Stimulated activated CD4-positive, alpha-beta T cell treated with anti-CD3 and anti-CD28 coated beads, Interleukin-1b, Interleukin-23, amount 100 ng/mL, for 24 hours (primary cell): Measurements from ENCODE around the gene IRF5.
"Not testable (repeated sequence)": the region's sequence is repeated elsewhere in the genome, so short reads cannot be mapped to it uniquely, and the experiment has no call there.

Experiments
- DNase-seq, 4 experiments: peaks; one replicate each; pipeline ENCODE4 v3.0.0-alpha.2; 2020; ENCODE audit warnings: low read depth in 4 of 4, low spot score in 1 of 4

The IRF5 gene

DNA sequence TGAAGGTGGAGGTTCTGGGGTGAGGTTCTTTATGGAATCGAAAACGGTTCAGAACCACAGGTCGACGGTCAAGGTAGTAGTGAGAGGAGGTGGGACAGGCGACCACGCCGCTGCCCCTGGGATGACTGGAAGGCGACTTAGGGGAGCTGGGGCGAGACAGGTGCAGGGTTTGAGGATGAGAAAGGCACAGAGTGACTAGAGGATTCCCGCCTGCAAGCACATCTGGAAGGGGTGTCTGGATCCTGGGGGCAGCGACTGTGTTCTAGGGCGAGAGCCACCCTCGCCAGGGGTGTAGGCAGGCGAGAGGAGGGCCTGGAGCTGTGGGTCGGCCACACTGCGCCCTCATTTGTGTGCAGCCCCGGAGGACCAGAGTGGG is 468 bp upstream of the IRF5 start:
- DNase-seq = no peak

DNA sequence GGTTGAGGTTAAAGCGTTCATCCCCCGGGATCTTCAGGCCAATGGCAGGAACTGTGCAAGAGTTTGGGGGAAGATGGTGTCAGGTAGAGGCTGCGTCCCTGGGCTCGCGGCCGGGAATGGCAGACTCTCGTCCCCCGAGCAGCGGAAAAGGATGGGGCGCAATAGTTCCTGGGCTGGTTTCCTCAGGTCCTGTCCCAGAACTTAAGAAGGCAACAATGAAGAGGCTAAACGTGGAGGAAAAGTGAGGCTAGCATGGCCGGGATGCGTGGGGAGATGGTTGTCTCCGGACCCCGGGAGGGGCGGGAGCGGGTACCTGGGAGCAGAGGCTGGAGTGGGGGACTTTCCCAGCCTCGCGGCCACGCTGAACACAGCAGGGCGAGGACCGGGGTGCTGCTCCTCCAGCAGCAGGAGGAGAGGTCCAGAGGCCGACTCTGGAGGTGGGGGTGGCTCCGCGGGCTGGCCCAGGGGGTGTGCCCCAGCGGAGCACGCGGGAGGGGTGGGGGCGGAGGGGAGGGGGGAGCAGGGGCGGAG is 882 bp downstream of the IRF5 start:
- no peak for DNase-seq

DNA sequence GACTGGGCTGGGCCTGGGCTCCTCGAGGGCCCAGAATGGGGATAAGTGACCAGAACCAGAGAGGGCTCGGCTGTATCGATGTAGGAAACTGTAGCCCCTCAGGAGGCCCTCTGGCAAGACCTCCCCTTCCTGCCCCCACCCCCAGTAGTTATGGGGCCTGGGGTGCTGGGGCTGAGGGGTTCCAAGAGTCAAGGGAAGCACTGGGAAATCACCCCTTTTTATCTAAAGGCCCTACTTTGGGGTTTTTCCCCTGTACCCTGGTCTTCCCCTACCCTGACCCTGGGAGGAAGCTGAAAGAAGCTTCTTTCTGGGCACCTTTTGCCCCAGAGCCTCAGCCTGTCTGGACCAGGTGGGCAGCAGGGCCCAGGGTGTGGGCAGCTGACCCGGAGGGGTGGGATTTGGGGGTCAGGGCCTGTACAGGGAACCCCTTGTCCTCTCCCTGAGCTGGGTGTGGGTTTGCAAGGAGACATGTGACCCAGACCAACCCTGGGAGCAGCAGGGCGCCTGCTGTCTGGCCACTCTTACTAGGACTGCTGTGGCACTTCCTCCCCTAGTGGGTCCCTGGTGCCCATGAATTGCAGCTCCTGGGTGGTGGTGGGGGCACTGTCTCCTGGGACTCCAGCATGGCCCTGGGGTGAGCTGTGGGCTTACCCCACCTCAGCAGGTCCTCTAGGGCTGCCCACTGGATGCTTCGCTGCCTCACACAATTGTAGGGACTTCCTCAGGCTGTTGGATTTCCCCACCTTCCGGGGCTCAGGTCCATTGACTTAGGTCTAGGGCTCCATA is 1.5 kb downstream of the IRF5 start:
- DNase-seq = no peak

DNA sequence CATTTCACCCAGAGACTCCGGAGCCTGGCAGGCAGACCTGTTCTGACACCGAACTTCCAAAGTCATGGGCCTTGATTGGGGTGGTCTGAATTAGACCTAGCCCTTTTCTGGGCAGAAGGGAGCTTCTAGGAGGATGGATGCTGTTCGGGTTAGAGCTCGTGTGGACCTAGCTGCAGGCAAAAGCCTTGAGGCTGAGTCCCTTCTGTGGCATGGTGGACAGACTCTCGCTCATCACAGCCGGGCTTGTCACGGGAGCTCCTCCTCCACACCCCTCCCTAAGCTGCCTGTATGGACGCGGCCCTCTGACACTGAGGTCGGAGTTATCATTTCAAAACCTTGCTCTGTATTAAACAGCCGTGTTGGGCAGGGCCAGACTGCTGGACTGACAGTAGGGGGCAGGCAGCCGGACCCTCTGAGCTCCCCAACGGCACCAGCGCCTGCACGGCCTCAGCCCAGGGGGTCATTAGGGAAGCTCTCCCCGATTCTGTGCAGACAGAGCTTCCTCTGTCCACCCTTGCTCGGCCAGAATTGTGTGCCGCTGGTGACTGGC is 2.2 kb downstream of the IRF5 start:
- DNase-seq = no peak

DNA sequence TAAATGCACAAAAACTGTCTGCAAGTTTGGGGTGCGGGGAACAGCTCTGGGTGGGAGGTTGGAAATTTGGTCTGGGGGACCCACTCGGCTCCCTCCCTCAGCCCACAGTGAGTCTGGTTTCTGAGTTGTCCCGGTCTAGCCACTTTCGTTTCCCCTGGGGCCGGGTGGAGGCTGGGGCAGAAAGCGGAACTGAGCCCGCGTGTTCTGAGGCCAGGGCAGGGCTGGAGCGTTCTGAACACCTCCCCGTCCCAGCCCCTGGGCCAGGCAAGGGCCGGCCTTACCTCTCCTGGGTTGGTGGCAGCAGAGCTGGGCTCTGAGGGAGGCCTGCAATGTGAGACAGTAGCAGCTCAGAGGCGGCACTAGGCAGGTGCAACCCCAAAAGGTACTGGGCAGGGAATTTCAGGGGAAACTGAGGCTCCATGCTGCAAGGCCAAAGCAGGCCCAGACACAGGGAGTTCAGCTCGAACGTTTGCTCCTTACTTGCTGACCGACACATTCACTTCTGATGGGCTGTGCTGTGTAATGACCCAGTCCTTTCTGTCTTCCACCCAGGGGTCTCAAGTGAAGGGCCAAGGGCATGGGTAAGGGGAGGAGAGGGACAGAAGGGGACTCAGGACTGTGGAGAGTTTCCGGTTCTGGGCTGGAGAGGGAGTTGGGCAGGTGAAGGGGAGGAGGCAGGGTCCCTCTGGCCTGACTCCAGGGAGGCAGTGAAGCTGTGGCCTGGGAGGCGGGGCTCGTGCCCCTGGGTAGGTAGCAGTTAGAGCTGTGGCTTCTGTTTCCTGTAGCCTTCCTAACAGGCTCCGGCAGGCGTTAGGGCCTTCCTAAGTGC is 3.0 kb downstream of the IRF5 start:
- no peak for DNase-seq

DNA sequence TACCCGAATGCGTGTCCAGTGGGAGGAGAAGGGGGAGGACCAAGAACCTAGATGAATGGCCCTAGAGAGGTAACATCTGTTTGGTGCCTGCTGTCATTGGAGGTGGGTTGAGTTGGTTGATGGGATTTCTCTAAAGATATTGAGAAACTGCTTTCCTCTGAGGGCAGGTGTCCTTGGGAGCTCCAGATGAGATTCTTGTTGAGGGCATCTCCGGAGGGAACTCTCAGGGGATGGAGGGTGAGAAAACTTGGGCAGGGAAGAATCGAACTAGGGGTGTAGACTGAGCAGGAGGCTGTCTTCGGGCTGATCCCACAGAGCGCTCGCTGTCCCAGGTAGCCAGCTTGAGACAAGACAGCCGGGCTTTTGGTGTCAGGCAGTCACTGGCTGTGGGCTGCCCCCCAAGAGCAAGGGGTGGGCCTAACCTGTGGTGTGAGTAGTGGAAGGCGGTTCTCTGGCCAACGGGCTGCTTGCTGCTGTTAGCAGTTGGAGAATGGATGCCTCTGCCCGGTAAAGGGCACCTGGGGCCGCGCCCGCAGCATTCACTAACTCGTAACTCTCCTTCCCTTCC is 3.7 kb downstream of the IRF5 start:
- no peak for DNase-seq

DNA sequence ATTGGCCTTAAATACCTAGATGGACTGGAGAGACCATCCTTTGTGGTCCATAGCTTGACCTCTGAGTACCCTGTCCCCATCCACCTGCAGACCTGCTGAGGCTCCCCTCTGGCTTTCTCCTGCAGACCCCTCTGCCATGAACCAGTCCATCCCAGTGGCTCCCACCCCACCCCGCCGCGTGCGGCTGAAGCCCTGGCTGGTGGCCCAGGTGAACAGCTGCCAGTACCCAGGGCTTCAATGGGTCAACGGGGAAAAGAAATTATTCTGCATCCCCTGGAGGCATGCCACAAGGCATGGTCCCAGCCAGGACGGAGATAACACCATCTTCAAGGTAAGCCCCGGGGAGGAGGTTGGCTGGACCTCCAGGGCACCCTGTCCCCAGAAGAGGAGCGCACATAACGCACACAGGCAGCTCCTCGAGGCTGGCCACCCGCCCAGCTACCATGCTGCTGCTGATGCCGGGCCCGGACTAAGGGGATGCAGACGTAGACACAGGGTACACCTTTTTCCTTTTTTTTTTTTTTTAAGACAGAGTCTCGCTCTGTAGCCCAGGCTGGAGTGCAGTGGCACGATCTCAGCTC is 4.3 kb downstream of the IRF5 start:
- DNase-seq = no peak

DNA sequence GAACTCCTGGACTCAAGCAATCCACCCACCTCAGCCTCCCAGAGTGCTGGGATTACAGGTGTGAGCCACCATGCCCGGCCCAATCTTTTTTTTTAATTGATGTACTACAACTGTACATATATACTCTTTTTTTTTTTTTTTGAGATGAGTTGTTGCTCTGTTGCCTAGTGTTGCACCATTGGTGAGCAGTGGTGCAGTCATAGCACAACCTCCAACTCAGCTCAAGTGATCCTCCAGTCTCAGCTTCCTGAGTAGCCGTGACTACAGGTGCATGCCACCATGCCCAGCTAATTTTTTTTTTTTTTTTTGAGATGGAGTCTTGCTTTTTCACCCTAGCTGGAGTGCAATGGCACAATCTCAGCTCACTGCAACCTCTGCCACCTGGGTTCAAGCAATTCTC is 5.5 kb downstream of the IRF5 start:
- DNase-seq = not testable (repeated sequence)

DNA sequence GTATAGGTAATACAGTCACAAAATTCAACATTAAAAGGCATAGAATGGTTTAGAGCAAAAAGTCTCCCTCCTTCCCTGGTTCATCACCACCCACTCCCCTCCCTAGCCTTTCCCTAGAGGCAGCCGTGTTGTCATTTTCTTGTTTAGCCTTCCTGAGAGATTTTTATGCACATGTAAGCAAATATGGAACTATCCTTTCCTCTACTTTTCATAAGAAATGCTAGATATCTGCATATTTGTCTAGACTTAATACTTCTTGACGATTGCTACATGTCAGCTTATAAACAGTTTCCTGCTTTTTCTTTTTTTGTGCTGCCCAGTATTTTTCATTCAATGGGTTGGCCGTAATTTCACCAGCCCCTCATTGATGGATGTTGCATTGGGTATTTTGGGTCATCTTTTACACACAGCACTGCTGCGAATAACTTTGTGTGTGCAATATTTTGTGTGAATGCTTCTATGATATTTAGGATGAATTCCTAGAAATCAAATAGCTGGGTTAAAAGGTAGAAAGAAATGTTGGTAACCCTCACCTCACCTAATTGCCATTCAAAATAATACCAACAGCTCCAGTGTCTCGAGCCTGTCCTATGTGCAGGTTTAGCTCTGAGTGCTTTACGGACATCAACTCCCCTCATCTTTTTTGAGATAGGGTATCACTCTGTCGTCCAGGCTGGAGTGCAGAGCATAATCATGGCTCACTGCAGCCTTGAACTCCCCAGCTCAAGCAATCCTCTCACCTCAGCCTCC is 6.9 kb downstream of the IRF5 start:
- no peak for DNase-seq

DNA sequence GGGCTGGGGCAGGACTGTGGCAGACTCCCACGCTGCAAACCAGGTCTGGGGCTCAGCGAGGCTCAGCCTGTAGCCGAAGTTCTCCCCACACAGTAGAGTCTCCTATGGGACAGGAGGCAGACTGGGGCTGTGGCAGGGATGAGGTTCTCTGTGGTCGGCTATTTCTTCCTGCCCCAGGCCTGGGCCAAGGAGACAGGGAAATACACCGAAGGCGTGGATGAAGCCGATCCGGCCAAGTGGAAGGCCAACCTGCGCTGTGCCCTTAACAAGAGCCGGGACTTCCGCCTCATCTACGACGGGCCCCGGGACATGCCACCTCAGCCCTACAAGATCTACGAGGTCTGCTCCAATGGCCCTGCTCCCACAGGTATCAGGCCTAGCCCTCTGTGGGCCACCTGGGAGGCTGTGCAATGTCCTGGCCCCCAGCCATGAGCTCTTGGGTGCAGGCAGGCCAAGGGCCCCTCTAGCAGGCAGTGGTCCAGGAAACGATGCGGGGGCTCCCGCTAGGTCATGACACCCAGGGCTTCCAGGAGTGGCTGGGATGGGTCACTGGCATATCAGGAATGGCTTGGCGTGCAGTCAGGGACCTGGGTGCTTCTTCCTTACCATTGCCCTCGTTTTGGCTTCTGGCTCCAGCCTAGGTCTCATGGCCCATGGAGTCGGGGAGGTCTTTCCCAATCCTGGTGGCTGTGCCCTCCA is 8.1 kb downstream of the IRF5 start:
- no peak for DNase-seq

DNA sequence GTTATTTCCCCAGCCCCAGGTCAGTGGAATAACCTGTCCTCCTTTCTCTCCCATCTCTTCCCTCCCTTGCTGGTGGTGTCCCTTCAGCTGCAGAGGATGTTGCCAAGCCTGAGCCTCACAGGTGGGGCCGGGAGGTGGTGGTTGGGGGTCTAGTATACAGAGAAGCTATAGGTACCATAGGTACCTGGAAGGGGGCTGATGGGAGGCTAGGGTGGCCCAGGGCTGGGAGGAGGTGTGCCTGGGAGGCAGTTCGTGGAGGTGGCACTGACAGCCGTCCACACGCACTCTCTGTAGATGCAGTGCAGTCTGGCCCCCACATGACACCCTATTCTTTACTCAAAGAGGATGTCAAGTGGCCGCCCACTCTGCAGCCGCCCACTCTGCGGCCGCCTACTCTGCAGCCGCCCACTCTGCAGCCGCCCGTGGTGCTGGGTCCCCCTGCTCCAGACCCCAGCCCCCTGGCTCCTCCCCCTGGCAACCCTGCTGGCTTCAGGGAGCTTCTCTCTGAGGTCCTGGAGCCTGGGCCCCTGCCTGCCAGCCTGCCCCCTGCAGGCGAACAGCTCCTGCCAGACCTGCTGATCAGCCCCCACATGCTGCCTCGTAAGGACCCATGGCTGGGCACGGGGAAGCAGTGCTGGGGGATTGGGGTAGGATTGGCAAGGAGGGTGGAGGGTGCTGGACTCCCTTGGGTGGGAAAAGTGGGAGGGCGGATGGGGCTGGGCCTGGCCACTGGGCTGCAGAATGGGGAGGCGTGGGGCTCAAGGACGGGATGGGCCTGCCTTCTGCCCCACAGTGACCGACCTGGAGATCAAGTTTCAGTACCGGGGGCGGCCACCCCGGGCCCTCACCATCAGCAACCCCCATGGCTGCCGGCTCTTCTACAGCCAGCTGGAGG is 9.5 kb downstream of the IRF5 start:
- DNase-seq = no peak

DNA sequence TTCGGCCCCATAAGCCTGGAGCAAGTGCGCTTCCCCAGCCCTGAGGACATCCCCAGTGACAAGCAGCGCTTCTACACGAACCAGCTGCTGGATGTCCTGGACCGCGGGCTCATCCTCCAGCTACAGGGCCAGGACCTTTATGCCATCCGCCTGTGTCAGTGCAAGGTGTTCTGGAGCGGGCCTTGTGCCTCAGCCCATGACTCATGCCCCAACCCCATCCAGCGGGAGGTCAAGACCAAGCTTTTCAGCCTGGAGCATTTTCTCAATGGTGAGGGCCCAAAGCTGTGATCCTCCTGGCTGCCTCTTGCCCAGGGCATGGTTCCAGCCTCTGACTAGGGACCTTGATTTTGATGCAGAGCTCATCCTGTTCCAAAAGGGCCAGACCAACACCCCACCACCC is 10.1 kb downstream of the IRF5 start:
- no peak for DNase-seq

DNA sequence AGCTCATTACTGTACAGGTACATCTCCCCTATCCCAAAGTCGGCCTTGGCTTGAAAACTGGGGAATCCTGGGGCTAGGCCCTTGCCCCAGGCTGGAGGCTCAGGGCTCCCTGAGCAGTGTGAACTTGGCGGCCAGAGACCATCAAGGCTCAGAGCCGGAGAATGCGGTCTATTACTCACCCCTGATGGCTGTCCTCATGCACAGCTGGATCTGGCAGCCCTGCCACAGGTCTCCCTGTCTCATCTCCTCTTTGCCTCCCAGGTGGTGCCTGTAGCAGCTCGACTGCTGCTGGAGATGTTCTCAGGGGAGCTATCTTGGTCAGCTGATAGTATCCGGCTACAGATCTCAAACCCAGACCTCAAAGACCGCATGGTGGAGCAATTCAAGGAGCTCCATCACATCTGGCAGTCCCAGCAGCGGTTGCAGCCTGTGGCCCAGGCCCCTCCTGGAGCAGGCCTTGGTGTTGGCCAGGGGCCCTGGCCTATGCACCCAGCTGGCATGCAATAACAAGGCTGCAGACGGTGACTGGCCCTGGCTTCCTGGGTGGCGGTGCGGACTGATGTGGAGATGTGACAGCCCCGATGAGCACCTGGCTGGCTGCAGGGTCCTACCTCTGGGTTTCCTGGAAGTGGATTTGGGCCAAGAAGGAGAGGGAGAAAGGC is 10.7 kb downstream of the IRF5 start:
- DNase-seq = no peak

DNA sequence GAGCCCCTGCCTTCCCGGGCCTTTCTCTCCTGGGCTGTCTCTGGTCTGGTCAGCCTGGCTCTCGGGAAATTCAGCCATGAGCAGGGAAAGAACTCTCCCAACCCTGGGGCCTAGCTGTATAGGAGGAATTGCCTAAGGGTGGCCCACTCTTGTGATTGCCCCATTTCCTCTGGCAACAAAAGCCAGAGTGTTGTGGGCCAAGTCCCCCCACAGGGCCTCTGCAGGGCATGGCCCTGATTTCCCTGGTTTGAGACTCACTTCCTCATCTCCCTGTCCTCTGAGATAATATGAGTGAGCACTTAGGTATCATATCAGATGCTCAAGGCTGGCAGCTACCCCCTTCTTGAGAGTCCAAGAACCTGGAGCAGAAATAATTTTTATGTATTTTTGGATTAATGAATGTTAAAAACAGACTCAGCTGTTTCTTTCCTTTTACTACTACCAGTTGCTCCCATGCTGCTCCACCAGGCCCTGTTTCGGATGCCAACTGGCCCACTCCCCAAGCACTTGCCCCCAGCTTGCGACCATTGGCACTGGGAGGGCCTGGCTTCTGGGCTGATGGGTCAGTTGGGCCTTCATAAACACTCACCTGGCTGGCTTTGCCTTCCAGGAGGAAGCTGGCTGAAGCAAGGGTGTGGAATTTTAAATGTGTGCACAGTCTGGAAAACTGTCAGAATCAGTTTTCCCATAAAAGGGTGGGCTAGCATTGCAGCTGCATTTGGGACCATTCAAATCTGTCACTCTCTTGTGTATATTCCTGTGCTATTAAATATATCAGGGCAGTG is 11.4 kb downstream of the IRF5 start:
- no peak for DNase-seq

DNA sequence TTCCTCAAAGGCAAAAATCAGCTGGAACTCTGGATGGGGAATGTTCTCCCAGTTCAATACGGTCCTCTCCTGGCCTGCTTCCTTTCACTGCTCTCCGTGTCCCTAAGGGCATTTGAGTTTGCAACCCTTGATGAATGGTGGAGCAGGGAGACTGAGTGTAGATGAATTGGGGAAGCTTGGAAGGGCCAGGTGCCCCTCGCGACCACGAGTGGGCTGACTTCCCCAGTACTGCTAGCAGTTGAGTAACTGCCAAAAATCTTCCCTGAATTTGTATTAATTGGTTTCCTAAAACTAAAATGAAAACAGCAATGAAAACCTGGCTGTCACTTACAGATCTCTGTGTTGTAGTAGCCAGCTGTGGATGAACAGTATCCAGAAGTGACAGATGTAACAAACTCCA is 13.6 kb downstream of the IRF5 start:
- DNase-seq = no peak

DNA sequence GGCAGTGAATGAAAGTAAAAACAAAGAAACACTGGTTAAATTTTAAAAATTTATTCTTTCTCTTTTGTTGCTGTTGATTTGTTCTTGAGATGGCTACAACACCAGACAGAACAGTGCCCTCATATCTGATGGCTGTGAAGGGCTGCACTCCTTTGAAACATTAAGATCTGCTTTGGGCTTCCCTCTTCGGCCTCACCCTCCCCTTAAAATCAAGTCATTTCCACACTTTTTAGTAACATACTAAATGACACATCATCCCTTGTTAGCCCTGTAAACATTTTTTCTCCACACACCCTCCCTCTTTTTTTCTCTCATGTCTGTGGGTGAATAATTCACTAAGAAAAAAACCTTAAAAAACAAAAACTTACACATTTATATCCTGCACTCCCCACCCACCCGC is 16.4 kb downstream of the IRF5 start:
- no peak for DNase-seq
